Occipital lobe (tissue), 2 donors: ENCODE results near the gene ROPN1. TPM values are rescaled to one million over a fixed set of nuclear protein-coding genes. Genes with fewer than 3 reads are reported as not detected.
"Not testable (repeated sequence)": the region's sequence is repeated elsewhere in the genome, so short reads cannot be mapped to it uniquely, and the experiment has no call there.

Source experiments
- DNase-seq: peaks from one replicate; lab custom pipeline; 2025; lab: John Stamatoyannopoulos, UW
- total RNA-seq: library from RNA; depleted of rRNA; stranded (reverse); fragments of >200 nt; gene quantifications from one replicate; pipeline ENCODE4 v1.2.3, GENCODE V29; 2014

ROPN1 gene
- total RNA-seq = 0.16 TPM

- DNase-seq = not testable (repeated sequence)
Observed at GRCh38 chr3:123991730-123992588, at the start of gene ROPN1. ROPN1 (minus strand) TSS chr3:123992124; CDS start chr3:123980481, 11,643 bp downstream.

GRCh38 chr3:124041553-124041952 lies 49.6 kb upstream of the ROPN1 start:
- no peak for DNase-seq

- DNase-seq = no peak
Observed at GRCh38 chr3:124037326-124037725, 45.4 kb upstream of the ROPN1 start.

DNA sequence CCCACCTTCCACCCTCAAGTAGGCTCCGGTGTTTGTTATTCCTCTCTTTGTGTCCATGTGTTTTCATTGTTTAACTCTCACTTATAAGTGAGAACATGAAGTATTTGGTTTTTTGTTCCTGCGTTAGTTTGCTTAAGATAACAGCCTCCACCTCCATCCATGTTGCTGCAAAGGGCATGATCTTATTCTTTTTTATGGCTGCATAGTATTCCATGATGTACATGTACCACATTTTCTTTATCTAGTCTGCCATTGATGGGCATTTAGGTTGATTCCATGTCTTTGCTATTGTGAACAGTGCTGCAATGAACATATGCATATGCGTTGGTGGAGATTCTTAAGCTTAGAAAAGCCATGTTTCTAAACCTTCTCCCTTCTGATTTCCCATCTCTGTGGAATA lies 44.3 kb upstream of the ROPN1 start:
- not testable (repeated sequence) for DNase-seq

- no peak for DNase-seq
Observed at GRCh38 chr3:124035463-124036121, 43.7 kb upstream of the ROPN1 start.

GRCh38 chr3:124034844-124035152 lies 42.9 kb upstream of the ROPN1 start:
- no peak for DNase-seq

GRCh38 chr3:124034016-124034843 lies 42.3 kb upstream of the ROPN1 start:
- DNase-seq = peak; percentile 21

GRCh38 chr3:124033360-124034015 lies 41.6 kb upstream of the ROPN1 start, which contains the start of gene KALRN:
KALRN (plus strand) TSS chr3:124033369.
- DNase-seq = no peak

DNA sequence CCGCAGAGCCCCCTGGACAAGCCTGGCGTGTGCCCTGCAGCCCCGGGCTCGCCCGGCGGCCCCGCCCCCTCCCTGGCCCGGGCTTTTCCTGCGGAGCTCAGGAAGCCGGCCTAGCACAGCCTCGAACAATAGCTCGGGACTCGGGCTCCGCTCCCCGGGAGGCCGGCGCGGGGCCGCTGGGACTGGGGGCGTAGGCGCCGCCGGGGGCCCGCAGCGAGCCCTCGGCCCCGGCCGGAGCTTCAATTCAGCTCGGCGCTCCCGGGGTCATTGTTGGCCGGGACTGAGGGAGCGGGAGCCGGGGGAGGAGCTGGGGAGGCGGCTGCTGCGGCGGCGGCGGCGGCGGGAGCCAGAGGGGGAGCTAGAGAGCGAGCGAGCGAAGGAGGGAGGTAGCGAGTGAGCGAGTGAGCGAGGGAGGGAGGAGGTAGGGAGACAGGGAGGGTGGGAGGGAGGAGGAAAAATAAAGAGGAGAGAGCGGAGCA lies 41.0 kb upstream of the ROPN1 start:
- peak; percentile 81 for DNase-seq

DNA sequence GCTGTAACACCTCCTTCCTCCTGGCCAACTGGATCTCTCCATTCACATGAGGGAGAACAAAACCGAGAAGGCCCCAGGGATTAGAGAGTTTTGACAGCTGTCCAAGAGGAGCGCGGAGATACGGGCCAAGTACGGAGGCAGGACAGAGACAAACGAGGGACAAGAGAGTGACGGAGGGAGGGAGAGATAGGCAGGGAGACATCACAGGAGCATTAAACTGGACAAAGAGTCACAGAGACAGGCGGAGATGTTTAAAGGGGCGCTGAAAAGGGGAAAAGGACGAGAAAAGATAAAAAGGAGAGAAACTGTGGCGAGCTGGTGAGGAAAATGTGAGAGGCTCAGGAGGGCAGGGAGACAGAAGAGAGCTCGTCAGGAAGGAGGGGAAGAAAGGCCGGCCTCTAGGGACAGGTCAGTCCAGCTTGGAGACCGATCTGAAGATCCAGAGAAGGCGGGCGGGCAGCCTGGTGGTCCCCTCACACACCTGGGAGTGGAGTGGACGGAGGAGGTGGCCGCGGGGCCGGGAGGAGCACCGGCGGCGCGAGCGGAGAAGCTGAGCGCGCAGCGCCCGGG lies 40.5 kb upstream of the ROPN1 start:
- DNase-seq = peak; percentile 24

DNA sequence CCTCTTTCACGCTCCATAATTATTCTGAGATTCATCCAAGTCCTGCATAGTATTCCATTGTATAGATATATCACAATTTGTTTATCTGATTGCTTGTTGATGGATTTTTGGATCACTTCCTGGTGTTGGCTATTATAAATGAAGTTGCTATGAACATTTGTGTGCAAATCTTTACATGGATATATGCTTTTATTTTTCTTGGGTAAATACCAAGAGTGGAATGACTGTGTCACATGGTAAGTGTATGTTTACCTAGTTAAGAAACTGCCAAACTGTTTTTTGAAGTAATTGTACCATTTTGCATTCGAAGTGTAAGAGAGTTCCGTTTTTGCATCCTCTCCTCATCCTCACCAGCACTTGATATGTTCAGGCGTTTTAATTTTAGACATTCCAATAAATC lies 34.6 kb upstream of the ROPN1 start:
- DNase-seq = no peak

- DNase-seq = not testable (repeated sequence)
Observed at GRCh38 chr3:124023531-124023930, 31.6 kb upstream of the ROPN1 start.

GRCh38 chr3:124019291-124019690 lies 27.4 kb upstream of the ROPN1 start:
- DNase-seq = no peak

DNA sequence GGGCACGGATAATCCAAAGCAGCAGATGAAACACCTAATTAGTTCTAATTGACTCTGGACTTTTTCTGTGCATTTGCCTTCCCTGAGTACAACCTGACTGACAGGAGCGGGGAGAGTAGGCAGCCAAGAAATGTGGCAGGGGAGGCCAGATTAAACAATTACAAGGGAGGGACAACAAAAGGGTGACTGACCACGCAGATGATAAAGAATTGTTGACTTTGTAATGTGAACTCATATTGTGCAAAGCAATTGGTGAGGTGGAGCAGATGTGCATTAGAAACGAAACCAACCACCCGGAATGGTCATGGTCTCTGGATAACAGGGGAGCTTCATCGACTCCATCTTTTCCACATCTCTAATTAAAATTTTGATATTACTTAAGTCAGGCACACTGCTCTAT lies 25.6 kb upstream of the ROPN1 start:
- DNase-seq = not testable (repeated sequence)

DNA sequence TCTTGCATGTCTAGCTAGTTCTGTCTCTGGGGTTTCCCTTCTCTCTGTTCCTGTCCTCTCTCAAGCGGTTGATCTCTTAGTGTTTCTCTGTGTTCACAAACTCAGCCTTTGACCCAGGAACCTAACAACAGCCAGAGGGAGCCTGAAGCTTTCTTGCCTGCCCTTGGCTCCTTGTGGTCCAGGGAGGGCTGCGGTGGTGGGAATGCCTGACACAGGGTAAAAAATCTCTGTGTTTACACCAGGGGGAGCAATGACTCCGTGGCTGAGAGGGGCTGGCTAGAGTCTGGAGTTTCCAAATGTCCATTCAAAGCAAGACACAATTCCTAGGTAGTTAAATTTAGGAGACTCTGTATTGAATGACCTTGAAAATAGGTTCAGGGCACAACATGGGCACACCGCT lies 24.6 kb upstream of the ROPN1 start:
- peak; percentile 5 for DNase-seq

GRCh38 chr3:124014366-124014942 lies 22.5 kb upstream of the ROPN1 start:
- no peak for DNase-seq

GRCh38 chr3:124008321-124008720 lies 16.4 kb upstream of the ROPN1 start:
- DNase-seq = not testable (repeated sequence)

- no peak for DNase-seq
Observed at GRCh38 chr3:124007186-124007585, 15.3 kb upstream of the ROPN1 start.

DNA sequence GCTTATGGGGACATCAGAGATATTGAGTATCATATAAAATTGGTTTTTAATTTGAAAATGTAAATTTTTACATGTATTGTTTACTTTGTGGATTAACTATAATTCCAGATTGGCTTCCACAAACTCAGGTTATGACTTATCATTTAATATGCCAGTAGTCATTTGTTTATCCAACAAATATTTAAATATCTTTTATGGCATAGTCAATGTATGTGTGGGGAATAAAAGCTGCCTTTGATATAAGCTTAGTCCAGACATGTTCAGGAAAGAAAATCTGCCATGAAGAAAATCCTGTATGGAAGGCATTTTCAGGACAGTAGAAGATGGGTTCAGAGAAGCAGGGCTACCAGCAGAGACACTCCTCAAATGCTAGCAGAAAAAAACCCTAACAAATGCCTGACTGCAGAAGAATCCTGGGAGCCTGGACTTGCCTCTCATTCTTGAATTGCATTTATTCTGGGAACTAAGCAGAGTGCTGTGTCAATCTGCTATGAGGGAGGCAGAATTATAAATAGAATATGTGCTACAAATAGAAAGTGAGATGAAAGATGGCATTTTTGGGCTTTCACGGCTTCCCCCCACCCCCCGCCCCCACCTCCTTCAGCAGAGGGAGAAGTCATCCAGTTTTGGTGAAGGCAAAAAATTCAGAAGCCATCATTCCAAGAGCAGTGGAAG lies 10.6 kb upstream of the ROPN1 start:
- not testable (repeated sequence) for DNase-seq

GRCh38 chr3:124001366-124001765 lies 9.4 kb upstream of the ROPN1 start:
- not testable (repeated sequence) for DNase-seq
